Measurements from ENCODE around the gene SEC61G. TPM values are rescaled to one million over a fixed set of nuclear protein-coding genes. Genes with fewer than 3 reads are reported as not detected.

The SEC61G gene
- total and polyA plus RNA-seq, 3 donors from 2014 or later = 151 to 214 (median 164) TPM

GRCh38 chr7:54743580-54743979 lies 15.4 kb downstream of the SEC61G start:
- WGBS, 2 donors = 85 to 92% methylated on average over 1 of the region's 1 CpG

GRCh38 chr7:54738737-54739136 lies 20.3 kb downstream of the SEC61G start:
- intact Hi-C loops (cut with DNase I; ENCODE audit: low total_unique reads) = no loop called here
- TF ChIP-seq, protein P1, sequence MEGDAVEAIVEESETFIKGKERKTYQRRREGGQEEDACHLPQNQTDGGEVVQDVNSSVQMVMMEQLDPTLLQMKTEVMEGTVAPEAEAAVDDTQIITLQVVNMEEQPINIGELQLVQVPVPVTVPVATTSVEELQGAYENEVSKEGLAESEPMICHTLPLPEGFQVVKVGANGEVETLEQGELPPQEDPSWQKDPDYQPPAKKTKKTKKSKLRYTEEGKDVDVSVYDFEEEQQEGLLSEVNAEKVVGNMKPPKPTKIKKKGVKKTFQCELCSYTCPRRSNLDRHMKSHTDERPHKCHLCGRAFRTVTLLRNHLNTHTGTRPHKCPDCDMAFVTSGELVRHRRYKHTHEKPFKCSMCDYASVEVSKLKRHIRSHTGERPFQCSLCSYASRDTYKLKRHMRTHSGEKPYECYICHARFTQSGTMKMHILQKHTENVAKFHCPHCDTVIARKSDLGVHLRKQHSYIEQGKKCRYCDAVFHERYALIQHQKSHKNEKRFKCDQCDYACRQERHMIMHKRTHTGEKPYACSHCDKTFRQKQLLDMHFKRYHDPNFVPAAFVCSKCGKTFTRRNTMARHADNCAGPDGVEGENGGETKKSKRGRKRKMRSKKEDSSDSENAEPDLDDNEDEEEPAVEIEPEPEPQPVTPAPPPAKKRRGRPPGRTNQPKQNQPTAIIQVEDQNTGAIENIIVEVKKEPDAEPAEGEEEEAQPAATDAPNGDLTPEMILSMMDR (IDR thresholded peaks at IDR 0.05) = no peak
- TF ChIP-seq POLR2A (IDR thresholded peaks at IDR 0.05) = no peak
- H3K36me3 ChIP-seq (ENCODE audit: low read depth, missing control alignments) = no peaks in the 10 kb centered on the region
- H3K9me3 ChIP-seq = no peaks in the 10 kb centered on the region
- no peak for DNase-seq
- H3K4me1 ChIP-seq = no peaks in the 10 kb centered on the region
- H3K27me3 ChIP-seq = no peaks in the 10 kb centered on the region
- H3K4me3 ChIP-seq = no peak overlapping the region
- WGBS, 2 donors = 94% methylated on average over 1 of the region's 1 CpG
- H3K27ac ChIP-seq = no peak overlapping the region

More at GRCh38 chr7:54743580-54743979, 15.4 kb downstream of the SEC61G start:
- Histone ChIP-seq H3K4me1 (no peaks in the 10 kb centered on the region), H3K27ac (no peak overlapping the region), H3K9me3 (no peaks in the 10 kb centered on the region), H3K36me3 (ENCODE audit: low read depth, missing control alignments) (no peaks in the 10 kb centered on the region), H3K4me3 (no peak overlapping the region), H3K27me3 (no peaks in the 10 kb centered on the region)
- DNase-seq = no peak
- intact Hi-C loops (cut with DNase I; ENCODE audit: low total_unique reads) = no loop called here
- TF ChIP-seq, protein P1 (IDR thresholded peaks at IDR 0.05) = no peak

DNA sequence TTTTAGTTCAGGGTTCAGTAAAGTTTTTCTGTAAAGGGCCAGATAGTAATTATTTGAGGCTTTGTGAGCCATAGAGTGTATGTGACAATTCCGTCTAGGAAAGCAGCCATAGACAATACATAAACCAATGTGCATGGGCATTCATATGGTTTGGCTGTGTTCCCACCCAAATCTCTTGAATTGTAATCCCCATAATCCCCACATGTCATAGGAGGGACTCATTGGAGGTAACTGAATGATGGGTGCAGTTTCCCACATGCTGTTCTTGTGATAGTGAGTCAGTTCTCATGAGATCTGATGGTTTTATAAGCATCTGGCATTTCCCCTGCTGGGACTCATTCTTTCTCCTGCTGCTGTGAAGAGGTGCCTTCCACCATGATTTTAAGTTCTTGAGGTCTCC lies 29.9 kb downstream of the SEC61G start:
- WGBS, 2 donors = 81 to 89% methylated on average over 1 of the region's 1 CpG
- H3K9me3 ChIP-seq = no peaks in the 10 kb centered on the region
- intact Hi-C loops (cut with DNase I; ENCODE audit: low total_unique reads) = no loop called here
- no peaks in the 10 kb centered on the region for H3K36me3 ChIP-seq (ENCODE audit: low read depth, missing control alignments)
- no peaks in the 10 kb centered on the region for H3K4me1 ChIP-seq
- H3K4me3 ChIP-seq = no peak overlapping the region
- no peak for TF ChIP-seq POLR2A (IDR thresholded peaks at IDR 0.05)
- TF ChIP-seq, protein P1 (IDR thresholded peaks at IDR 0.05) = no peak
- H3K27ac ChIP-seq = no peak overlapping the region
- H3K27me3 ChIP-seq = no peaks in the 10 kb centered on the region
- no peak for DNase-seq

GRCh38 chr7:54728411-54728810 lies 30.6 kb downstream of the SEC61G start:
- no peak for TF ChIP-seq POLR2A (IDR thresholded peaks at IDR 0.05)
- TF ChIP-seq, protein P1 (IDR thresholded peaks at IDR 0.05) = no peak
- WGBS, 2 donors = 47 to 64% methylated on average over 4 of the region's 4 CpGs
- no peak overlapping the region for H3K4me3 ChIP-seq
- no peaks in the 10 kb centered on the region for H3K4me1 ChIP-seq
- H3K27me3 ChIP-seq = no peaks in the 10 kb centered on the region
- intact Hi-C loops (cut with DNase I; ENCODE audit: low total_unique reads) = no loop called here
- DNase-seq = no peak
- H3K9me3 ChIP-seq = no peaks in the 10 kb centered on the region
- no peaks in the 10 kb centered on the region for H3K36me3 ChIP-seq (ENCODE audit: low read depth, missing control alignments)
- H3K27ac ChIP-seq = no peak overlapping the region

DNA sequence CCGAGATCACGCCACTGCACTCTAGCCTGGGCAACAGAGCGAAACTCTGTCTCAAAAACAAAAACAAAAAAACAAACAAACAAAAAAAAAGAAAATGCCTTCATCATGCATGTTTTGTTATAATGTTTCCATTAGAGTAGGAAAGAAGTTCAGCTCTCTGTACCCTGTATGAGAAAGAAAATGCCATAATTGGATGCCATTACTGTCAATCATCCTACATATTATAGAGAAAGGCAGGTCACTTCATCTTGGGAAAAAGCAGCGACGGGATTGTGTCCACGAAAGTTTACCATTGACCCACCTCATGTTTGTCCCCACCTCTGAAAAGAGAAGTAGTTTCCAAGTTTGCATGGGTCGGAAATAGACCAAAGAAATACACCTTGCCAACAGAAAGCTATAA lies 33.8 kb downstream of the SEC61G start:
- H3K27me3 ChIP-seq = no peaks in the 10 kb centered on the region
- H3K4me3 ChIP-seq = no peak overlapping the region
- 59 to 73% methylated on average over 7 of the region's 7 CpGs for WGBS, 2 donors
- no peaks in the 10 kb centered on the region for H3K4me1 ChIP-seq
- no peaks in the 10 kb centered on the region for H3K36me3 ChIP-seq (ENCODE audit: low read depth, missing control alignments)
- H3K9me3 ChIP-seq = no peaks in the 10 kb centered on the region
- intact Hi-C loops (cut with DNase I; ENCODE audit: low total_unique reads) = no loop called here
- TF ChIP-seq, protein P1 (IDR thresholded peaks at IDR 0.05) = no peak
- no peak for TF ChIP-seq POLR2A (IDR thresholded peaks at IDR 0.05)
- no peak overlapping the region for H3K27ac ChIP-seq
- DNase-seq = no peak
